ENCODE measurements around the gene UCP1.

- TF ChIP-seq GABPA (IDR thresholded peaks at IDR 0.05; ENCODE audit: low read depth) (no peak), CTCF (IDR thresholded peaks at IDR 0.05; ENCODE audit: insufficient read depth, low read length) (no peak)
These were observed 53.3 kb downstream of the UCP1 start for GRCh38 chr4:140515423-140515822.

Data from HL-60 (cell line).